HL-60/S4 treated with phorbol 12-myristate 13-acetate at 8.2 ng/mL for 4 days and 3 days (cell line): Measurements from ENCODE around the gene IP6K3.

Experiments used
- in situ Hi-C: fragments of 300-500 bp; cut with MboI; formaldehyde crosslinking; loops from 2 replicates; pipeline ENCODE4 v1.15.0; 2022; ENCODE audit warnings: low sequenced_read_pairs

Gene IP6K3

DNA sequence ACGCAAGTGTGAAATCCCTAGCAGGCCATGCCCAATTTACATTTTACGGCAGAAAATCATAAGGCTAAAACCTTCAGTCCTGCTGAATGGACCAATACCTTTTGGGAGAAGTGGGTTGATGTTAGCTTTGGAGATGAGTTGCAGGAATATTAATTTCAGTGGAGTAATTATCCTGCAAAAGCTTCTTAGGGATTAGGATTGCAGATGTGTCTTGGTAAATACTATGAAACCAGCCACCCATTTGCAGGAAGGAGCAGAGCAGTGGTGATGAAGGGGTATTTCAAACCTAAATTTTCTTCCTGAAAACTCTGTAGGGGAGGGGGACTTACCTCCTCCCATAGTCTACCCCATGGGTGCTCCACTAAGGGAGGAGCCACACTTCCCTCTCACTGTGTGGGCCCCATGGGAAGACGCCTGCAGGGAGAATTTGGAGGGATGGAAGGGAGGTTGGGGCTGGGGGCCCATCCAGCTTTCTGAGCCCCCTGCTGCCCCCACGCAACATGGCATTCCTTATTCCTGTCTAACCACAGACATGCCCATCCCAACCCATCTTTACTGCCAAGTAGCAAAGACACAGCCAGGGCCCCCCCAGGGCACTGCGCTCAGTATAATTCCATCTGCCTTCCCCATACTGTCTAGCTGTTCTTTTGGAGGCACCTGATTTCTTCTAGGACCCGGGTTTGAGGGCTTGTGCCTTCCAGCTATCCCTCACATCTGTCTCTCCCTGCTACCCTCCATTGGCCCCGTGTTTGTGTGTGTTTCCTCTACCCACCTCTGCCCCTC is 20.6 kb downstream of the IP6K3 start:
- in situ Hi-C loops, result no loop called here

DNA sequence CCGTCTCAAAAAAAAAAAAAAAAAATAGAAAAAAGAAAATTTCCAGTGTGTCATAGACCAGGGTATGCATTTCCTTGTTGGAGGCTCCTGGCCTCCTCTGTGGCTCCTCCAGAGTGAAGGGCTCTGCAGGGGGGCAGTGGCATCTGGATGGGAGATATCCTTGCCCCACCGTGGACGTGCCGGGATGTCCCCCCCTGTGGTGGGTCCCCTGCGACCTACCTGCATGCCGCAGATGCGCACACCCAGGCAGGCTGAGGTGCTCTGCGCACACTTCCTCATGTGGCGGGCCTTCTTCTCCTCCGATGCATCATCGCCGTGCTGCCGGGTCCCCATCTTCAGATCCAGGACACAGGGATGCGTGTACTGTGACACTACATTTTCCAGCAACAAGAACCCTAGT is 21.5 kb downstream of the IP6K3 start:
- in situ Hi-C loops, result no loop called here

DNA sequence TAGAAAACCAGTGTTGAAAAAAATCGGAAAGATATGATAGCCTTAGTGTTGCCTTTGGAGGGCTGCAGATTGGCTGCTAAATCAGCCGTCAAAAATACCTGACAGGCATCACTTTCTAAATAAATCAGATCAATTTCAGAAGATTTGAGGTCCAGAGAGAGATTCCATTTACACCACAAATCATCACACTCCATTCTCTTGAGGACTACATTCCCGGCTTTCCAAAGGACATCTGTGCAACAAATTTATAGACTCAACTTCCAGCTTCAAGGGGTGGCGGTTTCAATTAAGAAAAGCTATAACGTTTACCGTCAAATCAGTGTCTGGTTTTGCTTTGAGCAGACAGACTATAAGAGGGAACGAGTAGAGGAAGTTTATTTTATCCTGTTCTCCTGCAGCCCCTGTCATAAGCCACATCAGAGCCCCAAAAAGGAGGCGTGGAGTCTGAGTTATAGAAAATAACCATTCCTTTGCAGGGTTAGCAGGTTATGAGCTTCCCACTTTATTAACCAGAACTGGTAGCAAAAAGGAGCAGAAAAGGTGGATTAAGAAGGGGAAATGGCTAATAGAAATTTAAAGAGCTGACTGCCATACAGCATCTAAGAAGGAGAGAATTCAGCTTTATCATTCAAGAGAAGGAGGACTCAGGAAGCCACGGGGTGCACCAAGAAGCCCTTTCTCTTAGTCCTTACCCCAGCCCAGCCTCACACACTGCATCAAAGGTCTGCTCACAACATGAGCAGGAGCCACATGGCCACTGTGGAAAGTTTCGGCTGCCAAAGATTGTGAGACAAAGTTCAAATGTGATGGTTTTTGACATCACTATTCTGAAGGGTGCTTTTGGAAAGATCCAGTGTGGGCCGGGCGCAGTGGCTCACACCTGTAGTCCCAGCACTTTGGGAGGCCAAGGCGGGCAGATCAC is 22.3 kb downstream of the IP6K3 start:
- in situ Hi-C loops, result no loop called here

DNA sequence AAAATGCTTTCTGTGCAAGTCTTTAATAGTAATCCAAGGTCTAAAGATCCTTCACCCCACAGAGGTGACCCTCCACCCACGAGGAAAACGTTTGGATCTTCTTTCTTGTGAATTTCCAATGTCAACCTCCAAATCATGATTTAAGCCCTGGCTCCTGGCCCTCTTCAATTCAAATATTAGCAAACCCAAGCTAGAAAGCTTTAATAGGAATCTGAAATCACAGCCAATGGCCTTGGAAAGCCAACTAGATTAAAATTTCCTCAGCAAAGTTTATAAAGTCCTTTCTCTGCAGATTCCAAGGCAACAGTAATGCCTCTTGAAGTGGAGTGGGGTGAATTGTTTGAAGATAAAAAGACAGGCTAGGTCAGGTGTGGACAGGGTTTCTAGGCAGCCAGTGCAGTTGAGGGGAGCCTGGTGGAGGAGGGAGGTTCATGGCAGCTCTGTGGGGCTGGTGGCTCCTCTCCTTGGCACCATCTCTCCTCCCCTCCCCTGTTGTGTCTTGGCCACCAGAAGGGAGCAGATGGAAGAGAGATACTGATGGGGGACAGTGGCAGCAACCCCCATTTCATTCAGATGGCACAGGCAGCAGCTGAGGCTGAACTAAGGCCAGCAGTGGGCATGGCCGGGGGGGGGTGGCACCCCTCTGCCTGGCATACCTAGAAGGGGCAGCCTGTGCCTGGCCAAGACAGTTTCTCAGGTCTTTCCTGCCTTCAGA is 23.2 kb downstream of the IP6K3 start:
- in situ Hi-C loops, result no loop called here

DNA sequence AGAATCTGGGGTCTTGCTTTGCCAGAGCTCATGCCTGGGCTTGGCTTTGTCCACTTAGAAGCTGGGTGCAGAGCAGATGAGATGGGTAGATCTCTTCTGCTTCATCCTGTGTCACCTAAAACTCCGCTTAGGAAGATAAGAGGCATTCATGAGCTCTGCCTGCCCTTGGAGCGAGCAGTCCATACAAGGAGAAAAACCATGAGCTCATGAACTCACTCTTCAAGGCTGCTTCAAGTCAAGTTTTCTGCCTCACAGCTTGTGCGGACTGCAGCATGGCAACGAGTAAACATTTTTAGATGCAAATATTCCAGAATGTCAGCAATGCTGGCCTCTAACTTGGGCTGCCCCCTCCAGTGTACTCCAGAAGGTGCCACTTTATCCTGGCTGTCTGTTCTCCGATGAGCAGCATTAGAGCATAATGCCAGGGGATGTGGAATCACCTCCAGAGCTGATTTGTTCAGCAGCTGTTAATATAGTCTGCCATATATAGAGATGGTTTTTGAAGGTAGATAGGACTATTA is 24.5 kb downstream of the IP6K3 start:
- in situ Hi-C loops, result no loop called here

DNA sequence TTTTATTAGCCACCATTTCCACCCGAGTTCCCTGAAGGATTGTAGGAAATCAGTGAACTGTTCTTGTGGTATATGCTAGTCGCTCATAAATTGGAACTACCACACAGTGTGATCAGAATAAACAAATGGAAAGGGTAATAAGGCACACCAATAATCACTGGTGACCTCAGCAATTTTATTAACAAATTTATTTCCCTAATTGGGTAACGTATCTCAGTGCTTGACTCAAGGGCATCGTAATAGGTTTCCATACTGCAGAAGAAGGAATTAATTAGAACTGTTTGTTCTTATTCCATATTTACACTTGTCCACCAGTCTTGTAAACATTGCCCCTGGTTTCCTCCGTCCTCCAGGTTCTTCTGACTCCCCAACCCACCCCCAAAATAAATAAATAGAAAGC is 25.2 kb downstream of the IP6K3 start:
- in situ Hi-C loops, result no loop called here

DNA sequence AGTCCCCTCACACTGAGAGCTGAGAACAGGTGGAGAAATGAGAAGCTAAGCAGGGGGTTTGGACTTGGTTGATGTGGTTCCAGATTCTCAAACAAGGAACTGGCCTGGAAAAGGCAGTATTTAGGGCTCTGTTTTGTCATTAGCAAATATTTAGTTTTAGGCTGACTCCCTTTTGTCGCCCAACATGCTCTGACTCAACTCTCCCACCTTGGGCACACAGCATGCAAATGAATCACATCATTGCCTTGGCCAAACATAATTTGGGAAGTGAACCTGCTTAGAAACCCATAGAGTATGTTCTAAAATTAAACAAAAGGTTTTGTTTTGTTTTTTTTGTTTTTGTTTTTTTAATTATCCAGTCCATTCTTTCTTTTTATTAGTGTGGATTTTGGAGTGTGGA is 25.7 kb downstream of the IP6K3 start:
- in situ Hi-C loops, result no loop called here

DNA sequence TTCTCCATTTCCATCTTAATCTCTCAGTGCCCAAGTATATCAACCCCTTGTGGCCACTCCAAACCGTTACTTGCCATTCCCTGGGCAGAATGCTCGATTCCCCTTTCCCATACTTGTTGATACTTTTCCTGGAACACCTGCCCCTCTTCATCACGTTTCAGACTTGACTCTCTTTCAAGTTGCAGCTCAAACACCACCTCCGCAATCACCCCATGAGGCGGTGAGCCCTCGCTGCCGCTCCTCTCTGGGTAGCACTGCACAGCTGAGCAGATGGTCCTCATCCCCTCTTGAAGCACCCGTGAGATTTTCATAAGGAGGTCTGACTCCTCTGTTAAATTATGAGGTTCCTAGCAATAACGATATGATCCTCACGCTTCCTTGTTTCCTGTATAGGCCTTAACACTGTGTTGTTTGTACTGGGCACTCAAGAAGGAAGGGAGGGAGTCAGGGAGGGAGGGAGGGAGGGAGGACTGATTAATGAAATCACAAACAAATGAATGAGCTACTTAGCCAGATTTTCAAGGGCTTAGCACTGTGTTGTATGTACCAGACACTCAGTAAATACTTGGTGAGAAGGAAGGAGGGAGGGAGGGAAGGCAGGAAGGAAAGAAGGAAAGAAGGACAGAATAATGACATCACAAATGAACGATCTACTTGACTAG is 27.2 kb downstream of the IP6K3 start:
- in situ Hi-C loops, result no loop called here

DNA sequence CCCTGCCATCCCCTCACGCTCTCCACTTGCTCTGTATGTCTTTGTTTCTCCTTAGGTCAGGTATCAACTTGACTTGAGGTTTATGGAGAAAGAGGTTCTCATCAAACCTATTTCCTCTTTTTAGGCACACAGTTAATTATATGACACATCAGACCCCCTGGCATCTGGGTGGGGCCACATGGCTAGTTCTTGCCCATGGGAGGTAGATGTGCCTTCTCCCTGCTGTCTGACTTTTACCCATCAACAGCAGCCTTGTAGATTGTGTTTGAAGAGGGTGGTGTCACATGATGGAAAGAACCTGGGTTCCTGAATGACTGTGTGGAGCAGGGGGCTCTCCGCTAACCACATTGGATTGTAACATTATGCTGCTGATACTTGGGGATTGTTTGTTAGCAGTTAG is 28.0 kb downstream of the IP6K3 start:
- in situ Hi-C loops, result no loop called here

DNA sequence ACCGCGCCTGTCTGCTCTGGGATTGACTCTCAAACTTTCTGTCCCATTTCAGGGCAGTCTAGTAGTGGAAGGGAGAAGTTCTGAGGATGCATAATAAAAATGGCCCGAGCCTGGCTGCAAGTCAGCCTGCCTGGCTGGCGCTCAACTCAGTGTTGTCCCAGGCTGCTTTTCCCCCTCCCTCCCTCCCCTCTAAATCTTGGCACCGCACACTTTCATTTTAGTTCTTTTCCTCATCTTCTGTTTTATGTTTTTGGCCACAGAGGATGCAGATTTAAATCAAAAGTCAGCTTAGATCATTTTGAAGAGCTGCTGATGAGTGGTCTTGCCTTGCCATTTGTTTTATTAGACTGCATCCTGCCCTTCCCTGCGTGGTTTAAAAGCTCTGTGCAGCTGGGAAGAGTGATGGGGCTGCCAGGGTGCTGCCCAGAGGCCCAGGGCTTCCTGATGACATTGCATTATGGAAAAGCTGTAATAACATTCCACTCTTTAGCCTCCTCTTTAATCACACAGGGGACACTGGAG is 28.7 kb downstream of the IP6K3 start:
- in situ Hi-C loops, result no loop called here

DNA sequence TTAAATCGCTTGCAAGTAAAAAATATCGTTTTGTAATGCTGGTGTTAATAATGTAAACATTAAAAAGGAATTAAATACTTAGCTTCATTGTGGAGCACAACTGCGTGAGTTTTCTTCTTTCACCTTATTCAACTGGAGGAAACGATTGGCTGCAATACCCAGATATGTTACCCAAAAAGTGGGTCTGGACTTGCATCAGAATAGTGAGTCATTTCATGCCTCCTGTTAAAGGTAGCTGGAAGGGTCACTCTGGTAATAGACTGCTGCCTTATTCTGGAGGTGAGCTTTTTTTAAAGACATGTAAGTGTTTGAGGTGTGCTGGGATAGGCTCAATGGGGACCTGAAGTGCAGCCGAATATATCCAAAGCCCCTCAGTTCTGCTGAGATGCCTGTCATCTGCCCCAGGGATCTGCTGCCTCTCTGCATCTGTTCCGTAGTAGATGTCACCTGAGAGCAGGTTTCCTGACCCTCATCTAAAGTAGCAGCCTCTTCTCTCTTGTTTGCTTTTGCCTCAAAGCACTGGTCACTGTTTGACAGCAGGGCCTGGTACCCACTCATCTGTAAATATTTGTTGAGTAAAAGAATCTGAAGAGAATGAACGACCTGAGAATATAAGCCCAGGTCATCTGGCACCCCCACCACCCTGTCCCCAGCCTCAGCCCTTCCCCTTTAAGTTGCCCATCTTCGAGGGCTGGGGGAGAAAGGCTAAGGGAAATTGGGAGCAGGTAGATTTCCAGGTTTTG is 29.6 kb downstream of the IP6K3 start:
- in situ Hi-C loops, result no loop called here

DNA sequence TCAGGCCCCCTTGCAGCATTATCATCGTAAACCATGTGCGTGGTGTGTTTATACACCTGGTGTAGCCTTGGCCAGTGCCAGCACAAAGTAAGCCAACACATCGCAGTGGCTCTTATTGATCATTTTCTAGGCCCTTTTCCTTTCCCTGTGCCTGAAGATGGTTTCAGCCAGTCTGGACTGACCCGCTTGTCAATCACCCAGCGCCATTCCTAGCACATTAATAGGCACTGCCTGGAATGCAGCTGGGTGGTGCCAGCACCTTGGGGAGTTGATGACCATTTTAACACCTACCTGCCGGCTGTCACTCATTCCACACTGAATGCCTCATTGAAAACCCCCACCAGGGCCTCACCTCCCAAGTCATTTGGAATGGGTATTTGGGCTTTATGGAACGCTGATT is 30.3 kb downstream of the IP6K3 start:
- in situ Hi-C loops, result no loop called here

DNA sequence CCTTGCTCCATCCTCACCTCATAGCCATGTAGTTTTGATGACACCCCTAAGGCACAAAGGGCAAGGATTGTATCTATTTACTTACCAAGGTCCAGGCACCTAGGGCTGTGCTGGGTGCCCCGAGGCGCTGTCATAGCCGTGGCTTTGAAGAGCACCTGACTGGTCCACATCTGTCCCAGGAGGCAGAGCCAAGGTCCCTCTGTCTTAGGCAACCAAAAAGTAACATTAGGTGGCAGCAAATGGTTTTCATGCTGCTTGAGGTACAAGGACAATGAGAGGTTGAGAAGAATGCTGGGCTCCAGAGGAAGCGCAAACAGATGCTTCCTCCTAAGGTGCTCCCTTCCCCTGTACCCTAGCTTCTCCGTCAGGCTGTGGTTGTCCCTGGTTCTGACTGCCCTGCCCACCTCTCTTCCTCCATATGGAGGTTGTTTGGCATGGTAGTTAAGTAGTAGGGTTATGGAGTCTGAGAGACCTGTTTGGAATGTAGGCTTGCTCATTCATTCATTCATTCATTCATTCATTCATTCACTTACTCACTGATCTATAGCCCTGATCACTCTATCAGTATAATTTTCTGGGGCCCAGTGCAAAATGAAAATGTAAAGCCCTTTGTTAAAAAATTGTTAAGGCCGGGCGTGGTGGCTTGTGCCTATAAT is 32.2 kb downstream of the IP6K3 start:
- in situ Hi-C loops, result no loop called here

DNA sequence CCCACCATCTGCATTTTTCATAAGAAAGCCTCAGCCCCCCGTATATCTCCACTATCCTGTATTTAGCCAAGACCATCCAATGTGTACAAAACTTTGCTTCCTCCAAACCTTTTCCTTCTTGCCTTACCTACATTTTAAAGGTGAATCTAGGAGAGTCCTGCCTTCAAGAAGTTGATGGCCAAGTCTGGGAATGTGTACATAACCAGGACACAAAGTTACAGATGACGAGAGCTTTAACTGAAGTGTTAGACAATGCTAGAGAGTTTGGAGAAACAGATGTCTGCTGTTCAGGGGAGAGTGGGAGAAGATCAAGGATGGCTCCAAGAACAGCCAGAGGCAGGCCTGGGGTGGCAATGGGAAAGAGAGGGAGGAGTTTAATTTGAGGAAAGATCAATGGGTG is 32.9 kb downstream of the IP6K3 start:
- in situ Hi-C loops, result no loop called here

DNA sequence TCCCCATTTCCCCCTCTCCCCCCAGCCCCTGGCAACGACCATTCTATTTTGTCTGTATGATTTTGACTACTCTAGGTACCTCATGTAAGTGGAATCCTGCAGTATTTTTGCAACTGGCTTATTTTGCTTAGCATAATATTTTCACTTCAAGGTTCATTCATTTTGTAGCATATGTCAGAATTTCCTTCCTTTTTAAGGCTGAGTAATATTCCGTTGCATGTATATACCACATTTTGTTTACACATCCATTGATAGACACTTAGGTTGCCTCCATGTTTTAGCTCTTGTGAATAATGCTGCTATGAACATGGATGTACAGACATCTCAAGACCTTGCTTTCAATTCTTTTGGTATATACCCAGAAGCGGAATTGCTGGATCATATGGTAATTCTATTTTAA is 33.8 kb downstream of the IP6K3 start:
- in situ Hi-C loops, result no loop called here

DNA sequence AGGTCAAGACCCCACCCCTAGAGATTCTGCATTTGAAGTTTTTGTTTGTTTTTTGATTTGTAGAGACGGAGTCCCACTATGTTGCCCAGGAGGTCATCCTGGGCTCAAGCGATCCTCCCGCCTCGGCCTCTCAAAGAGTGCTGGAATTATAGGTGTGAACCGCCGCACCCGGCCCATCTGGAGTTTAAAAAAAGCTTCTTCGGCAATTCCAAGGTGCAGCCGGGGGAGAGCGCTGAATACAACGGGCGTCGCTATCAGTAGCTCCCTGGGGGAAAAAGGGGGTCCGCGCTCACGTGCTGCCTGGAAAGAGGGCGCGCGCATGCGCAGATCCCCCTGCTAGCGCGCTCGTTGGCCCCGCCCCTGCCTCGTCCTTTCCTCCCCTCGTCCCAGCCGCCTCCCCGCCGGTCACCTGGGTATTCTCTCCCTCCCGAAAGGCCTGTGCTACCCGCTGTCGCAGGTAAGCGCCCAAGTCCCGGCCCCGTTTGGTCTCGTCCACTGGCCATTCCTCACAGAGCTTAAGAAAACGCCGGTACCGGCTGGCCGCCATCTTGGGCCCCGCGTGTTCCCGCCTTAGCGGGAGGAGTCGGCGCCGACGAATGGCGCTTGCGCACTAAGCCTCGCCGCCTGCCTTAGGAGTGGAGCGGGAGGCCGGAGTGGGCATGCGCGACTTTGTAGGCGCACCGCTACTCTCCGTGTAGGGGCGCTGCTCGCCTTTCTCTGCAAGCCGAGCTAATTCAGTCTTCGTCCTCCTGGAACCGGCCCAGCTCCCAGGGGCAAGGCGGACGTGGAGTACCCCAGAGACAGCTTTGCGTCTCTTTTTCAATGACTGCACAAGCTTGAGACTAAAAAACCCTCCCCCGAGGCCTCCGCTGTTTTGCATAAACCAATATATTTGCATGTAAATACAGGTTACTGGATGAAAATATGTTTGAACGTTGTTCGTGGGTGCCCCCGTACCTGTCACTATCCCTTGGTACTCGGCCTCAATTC is 35.3 kb downstream of the IP6K3 start, which contains the start of gene UQCC2:
TSS of gene UQCC2 (minus strand) at position 561 of the 990 bp plus-strand sequence. CDS start at position 547, 14 bp downstream.
- in situ Hi-C loops, result no loop called here

DNA sequence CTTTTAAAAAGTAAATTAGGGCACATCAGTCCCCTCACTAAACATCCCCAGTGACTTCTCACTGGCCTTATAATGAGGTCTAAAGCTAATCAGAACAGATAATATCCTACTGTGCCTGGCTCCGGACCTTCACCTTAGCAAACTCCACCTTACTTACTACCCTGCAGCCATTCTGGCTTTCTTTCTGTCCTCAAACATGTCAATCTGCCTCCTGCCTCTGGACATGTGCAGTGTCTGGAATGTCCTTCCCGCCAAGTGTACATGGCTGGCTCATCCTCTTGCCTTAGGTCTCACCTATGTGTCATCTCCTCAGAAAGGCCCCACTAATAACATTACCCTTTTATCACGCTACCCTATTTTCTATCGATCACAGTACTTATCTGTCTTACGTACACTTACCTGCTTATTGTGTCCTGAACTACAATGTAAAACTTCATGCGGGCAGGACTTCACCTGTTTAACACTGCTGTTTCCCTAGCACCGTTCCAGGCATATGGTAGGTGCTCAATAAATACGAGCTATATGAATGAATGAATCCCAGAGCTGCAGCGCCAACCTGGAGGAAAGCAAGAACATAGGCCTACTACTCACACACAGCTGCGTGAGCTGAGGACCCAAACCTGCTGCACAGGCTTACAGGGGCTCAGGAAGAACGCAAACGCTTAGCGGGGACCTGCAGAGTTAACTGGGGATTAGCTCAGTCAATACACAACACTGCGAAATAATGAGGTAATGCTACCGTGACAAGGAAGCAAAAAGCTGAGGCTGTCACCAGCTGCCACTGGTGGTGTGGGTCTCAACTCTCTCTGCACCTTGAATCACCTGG is 36.2 kb downstream of the IP6K3 start:
- in situ Hi-C loops, result no loop called here
